CD4-positive, alpha-beta T cell treated with Interferon alpha-2 for 1 hour (primary cell): ENCODE data around the gene KRT82.
"Not testable (repeated sequence)": the region's sequence is repeated elsewhere in the genome, so short reads cannot be mapped to it uniquely, and the experiment has no call there.

ENCODE experiments used
- DNase-seq, 2 donors: peaks; one replicate each; pipeline ENCODE4 v3.0.0-alpha.2; 2020 to 2022

The KRT82 gene

DNA sequence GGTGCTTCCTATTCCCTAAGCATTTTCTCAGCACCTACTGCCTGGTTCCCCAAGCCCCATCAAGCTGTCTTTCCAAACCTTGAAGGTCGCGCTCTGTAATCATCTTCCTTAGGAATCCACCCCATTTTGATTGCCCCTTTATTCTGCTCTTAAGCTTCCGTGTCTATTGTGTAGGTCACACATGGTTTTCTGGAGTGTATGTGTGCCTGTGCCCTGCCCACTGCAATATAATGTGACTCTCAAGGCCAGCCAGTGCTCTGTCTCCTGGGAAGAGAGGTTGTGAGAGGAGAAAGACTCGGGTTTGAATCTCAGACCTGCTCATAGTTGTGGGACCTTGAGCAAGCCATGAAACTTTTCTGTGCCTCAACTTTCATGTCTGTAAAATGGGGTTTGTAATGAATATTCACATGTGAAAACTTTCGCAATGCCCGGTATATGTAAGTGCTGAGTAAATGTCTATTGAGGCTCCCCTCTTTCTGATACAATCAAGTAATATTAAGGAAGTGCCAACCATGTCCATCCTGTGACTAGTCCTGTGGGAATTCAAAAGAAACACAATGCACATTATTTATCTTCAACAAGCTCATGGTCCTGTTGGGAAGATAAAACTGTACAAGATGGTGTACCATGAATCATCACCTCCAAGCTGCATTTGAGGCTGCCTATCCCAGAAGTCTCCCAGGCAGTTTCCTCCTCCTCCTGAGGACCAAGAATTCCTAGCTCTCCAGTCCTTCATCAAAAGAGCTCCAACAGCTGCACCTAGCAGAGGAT is 28.8 kb upstream of the KRT82 start:
- DNase-seq, result no peak

DNA sequence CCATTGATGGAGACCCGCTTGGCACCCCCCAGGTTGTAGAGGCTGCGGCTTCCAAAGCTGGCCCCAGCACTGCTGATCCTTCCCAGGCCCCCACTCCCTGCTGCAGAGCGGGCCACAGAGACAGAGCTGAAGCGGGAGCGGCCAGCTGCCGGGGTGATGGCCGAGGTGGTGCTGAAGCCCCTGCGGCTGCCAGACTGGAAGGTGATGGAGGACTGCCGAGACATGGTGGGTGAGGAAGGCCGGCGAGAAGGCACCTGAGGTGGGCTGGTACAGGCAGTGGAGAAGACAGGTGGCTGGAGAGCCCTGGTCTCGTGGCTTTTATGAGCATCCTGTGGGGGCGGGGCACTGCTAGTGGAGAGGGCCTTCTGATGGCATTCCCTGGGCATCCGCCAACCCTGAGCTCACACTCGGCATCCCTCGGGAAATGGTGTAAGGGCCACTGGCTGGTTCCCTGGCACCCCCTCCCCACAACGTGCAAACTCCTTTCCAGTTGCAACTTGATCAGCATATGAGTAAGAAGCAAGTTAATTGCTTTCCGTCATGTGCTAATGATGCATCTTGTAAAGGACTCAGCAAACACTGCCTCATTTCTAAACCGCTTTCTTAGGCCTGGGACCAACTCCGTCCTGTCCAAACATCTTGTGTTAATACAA is 28.1 kb upstream of the KRT82 start, which contains the start of gene KRT75:
TSS of gene KRT75 (minus strand) at position 291 of the 653 bp plus-strand sequence. CDS start at position 224, 67 bp downstream.
- DNase-seq, result no peak

DNA sequence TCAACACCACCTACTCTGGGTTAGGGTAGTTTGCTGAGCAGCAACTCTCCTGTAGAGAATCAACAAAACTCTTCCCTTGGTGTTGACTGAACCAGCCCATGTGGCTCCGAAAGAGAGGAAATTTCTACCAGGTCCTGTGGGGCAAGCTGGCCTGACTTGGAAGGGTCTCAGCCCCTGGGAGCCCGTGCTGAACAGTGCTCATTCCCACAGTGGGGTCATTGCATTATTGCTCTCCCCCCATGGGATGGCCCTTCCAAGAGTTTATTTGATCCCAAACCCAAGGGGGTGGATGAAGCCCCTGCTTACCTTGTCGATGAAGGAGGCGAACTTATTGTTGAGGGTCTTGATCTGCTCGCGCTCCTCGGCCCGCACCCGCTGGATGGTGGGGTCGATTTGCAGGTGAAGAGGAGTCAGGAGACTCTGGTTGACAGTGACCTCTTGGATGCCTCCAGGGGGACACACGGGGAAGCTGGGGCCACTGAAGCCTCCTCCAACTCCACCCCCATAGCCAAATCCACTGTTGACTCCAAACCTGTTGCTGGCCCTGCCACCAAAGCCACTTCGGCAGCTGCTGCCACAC is 27.5 kb upstream of the KRT82 start:
- DNase-seq, result no peak

DNA sequence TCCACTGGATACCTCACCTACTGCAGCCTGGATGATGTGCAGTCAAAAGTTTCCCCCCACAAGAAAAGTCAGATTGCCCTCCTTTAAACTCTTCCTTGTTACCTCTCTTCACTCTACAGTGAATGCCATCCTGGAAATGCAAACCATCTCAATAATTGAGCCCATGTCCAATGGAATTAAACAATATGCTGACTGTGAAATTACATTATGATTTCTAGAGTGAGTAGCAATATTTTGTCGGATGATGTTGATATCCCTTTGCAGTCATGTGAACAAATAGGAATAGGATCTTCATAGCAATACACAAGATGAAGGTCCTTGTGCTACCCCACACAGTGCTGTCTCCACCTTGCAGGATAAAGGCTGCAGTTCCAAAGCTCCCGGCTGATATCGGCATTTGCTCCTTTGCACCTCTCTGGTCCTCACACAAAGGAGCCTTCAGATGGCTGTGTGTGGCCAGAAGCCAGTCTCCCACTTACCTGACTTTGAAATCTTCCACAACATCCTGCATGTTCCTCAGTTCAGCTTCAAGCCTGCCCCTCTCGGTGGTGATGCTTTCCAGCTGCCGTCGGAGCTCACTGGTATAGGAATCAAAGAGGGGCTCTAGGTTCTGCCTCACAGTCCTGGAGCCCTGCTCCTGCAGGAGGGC is 26.5 kb upstream of the KRT82 start:
- DNase-seq, result no peak

DNA sequence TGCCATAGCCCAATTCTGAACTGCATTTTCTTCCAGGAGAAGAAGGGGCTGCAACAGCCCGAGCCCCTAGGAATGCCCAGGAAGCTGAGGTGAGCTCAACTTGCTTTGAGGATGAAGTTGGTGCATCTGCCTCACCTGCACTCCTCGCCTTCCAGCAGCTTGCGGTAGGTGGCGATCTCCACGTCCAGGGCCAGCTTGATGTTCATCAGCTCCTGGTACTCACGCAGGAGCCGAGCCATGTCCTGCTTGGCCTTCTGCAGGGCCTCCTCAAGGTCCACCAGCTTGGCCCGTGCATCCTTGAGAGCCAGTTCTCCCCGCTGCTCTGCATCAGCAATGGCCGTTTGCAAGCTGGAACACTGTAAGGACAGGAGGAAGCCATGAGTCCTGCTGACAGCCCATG is 22.0 kb upstream of the KRT82 start:
- no peak for DNase-seq

DNA sequence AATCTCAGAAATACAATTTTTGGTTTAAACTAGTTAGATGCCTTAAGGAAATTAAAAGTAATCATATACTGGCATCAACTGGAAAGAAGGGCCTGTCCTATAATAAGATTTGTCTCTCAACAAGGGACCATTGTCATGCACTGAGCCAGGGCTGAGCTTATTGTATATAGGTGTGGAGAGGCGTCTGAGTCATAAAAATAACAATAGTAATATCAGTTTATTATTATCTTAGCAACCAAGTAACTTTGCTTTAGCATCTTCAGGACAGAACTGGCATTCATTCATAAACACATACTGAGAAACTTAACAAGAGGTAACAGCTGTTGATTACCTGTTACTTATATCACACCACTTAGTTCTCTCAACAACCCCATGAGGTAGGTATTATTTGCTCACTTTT is 20.9 kb upstream of the KRT82 start:
- no peak for DNase-seq

DNA sequence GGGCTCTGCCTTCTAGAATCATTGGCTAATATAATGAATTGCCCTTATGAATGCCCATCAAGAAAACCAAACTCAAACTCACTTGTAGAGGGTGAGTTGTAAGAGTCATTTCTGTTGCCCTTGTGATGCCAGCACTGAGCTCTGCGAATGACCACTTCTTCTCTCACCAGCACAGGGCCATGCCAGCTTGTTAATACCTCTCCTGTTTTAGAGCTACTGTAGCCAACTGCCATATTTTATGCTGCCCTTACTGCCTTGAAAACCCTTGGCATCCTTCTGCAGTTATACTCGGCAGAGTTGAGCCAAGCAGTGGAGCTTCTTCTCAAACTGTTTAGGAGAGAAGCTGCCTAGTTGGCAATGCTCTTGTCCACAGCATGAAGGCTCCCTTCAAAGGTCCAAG is 19.9 kb upstream of the KRT82 start:
- DNase-seq, result no peak

DNA sequence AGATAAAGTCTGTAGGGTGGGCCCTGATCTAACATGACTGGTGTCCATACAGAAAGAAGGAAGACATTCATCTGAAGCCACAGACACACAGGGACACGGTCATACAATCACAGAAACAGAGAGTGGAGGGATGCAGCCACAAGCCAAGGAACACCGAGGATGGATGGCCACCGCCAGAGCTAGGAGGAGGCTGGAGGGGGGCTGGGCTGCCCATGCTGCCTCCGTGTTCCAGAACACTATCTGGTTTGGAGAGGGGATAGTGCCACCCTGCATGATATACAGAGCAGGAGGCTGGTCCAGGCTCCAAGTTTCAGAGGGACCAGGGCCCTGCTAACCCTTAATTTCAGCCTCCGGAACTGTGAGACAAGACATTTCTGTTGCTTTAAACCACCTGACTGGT is 19.3 kb upstream of the KRT82 start:
- DNase-seq, result no peak

DNA sequence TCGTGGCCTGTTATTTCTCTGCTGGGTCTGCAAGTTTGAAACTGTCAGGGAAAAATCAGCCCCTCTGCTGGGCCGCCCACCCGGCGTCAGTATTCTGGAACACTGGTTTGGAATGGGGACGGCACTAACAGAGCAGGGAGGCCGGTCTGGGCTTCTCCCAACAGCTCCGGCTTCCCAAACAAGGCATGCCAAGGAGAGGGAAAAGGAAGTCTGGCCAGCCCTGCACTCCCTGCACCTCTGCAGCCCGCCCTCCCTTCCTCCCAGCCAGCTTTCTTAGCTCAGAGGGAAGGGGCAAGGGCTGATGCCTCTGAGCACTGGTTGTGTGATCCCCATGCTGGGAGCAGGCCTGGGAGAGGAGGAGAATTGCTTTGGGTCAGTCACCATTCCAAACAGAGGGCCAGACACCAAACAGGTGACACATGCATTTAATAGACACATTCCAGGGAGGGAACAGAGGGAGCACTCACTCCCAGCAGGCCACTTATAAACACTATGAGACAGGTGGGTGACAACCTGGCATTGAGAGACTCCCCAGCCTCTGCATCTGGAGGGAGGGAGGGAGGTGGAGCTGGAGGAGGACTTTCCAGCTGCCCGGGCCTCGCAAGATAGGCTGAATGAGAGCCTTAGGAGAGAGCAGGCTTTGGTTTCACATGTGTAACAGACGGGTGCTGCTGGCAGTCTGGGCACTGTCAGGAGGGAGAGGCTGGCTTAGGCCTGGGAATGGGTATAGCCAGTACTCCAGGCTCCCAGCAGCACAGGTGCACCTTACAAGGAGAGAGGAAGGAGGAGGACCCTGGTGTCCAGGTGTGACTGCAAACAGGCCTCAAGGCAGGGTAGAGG is 17.7 kb upstream of the KRT82 start:
- no peak for DNase-seq

DNA sequence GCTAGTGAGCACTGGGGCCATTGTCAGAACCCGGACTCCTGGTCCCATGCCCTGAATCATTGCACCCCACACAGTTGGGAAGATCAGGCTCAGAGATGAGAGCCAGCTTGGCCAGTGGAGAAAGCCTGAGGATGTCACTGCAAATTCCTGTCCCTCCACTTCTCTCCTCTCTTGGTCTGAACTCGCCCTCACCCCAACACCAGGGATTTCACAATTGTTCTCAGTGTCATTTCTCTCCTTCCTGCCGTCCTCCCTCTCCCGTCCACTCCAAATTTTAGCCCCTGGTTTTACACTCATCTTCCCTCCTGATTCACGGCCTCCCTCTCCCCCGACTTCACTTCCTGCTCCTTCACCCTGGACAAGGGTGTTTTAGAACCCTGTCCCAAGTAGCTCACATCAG is 16.9 kb upstream of the KRT82 start:
- no peak for DNase-seq

DNA sequence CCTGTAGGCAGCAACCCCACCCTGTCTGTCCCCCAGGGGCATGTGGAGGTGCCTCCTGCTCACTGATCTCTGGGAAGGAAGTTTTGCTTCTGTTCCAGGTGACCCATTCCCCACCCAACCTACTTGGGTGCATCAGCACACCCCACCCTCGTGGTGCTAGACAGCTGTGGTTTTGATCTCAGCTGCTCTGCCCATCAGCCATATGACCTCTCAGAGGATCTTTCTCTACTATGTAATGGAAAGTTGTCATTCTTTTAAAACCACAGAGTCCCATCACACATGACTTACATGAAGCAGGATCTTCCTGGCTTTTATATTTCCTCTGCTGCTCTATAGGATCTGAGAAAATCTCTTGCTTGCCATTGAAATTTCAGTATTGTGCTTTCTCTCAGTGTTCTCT is 13.5 kb upstream of the KRT82 start:
- no peak for DNase-seq

DNA sequence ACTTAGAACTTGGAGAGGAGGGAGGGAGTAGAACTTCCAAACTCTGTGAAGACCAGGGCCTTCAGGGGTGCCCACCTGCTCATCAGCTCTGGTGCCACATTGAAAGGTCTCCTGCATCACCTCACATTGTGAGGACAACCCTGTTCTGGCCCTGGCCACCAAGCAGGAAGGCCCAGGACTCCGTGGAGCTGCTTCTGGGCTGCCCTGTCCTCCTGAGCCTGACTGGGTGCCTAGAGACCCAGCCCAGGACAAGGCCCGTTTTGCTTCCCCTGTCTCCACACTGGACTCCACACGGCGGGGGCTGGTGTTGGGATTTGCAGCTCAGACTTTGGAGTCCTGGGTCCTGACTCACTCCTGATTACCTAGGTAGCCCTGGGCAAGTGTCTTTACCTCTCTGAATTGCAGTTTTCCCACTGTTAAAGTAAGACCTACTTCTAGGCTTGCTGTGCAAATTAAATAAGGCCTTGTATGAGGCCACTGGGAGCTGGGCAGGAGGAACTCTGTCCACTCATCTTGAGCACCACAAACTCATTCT is 12.5 kb upstream of the KRT82 start:
- no peak for DNase-seq

DNA sequence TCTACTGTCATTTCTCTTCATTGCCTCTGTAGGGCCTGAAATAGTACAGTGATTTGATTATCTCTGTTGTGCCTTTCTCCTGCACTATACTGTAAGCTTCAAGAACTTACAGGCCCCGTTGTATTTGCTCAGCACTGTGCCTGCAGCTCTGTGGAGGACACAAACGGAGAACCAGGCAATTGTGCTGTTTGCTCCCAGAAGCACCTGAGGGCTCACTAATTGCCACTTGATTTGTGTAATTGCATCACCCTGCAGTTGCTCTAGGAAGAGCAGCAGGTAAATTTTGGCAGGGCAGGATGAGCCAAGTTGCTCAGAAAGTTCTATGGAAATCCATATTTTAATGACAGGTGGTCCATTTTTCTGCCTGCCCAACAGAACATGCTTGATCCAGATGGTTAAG is 11.6 kb upstream of the KRT82 start:
- DNase-seq, result no peak

DNA sequence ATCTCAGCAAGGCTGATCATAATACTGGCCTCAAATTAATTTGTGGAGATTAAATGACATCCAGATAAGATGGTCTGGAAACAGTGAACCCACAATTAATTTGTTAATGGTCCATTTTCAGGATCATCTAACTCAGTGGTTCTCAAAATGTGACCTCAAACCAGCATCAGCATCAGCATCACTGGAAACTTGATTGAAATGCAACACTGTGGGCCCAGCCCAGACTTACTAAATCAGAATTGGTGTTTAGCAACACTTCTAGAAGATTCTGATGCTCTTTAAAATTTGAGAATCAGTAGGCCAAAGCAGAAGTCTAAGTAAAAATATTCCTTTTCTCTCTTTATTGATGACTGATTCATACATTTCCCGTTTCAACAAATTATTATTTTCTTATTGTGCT is 10.7 kb upstream of the KRT82 start:
- DNase-seq, result no peak

DNA sequence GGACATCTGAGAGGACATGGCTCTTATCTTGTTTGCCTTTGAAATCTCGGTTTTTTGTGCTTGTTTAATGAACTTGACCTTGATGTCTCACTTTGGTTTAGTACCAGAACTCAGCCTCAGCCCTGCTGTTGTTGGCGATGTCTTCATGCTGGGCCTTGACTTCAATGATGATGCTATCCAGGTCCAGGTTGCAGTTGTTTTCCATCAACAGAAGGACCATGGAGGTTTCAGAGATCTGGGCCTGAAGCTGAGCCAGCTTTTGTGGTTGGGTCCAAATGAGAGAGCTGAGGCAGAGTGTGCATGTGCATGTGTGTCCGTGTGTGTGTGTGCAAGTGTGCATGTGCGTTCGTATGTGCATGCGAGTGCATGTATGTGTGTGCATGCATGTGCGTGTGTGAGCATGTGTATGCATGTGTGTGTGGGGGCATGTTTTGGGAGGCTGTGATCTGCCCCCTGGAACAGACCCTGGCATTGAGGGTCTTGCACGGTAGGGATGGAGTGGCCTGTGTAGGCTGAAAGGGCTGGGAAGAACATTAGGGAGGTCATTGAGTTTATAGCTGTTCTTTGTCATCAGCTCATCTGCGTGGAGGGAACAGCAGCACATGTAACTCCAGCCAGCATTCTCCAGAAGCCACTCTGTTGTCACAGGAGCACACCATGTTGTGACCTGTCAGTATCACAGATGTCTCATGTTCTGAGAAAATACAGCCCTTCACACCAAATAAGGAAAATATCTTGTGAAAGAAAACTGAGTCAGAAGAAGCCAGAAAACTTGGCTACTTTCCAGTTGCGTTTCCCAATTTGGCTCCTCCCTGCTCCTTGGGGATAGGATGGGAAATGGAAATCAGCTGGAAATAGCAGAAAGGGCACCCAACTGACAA is 10.0 kb upstream of the KRT82 start:
- no peak for DNase-seq

DNA sequence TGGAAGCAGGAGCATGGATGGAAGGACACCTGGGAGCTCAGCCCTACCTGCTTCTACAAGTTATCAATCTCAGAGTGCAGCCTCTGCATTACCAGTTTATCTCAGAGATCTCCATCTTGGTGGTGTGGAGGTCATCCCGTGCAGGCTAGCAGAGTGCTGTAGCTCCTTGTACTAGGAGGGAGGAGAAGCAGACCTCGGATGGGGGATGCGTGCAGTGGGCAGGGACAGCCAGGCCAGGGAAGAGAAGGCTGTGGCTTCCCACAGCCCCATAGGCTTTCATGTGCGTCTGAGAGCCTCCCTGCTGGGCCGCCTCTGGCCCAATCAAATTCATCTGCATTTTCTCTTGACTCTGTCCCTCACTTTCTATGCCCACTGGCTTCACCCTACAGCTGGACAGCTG is 8.8 kb upstream of the KRT82 start:
- no peak for DNase-seq

DNA sequence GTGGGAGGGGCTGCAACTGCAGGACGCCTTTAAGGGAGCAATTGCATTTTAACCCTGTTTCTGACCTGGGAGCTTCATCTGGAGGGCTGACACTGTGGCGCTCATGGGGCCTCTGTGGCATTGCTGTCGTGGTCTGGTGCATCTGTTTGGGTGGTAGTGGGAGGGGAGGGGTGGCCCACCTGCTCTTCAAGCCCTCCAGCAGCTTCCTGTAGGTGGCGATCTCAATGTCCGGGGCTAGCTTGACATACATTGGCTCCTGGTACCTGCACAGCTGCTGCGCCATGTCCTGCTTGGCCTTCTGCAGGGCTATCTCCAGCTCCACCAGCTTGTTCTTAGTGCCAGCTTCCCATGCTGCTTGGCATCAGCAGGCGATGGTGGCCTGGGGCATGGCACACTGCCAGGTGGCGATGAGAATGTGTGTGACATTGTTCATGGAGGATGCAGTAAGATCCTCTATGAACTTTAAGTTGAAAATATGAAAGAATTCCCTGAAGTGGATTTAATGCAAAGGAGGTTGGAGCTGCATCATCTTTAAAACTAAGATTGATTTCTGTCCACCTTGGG is 7.7 kb upstream of the KRT82 start:
- no peak for DNase-seq

DNA sequence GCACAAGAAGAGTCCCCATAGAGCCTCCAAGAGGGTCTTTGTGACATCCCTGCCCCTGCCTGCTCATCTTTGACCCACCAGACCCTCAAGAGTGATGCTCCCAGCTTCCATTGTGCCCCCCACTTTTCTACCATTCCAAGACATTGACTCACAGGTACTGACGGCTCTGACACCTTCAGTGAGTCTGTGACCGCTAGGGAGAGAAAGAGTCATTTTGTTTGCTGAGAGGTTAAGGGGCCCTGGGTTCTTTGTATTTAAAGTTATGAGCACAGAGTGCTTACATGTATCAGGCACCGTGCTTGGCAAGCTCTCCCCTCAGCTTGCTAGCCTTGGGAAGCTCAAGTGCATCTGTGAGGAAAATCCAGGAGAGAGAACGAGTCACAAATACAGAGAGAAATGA is 7.1 kb upstream of the KRT82 start:
- DNase-seq, result no peak

DNA sequence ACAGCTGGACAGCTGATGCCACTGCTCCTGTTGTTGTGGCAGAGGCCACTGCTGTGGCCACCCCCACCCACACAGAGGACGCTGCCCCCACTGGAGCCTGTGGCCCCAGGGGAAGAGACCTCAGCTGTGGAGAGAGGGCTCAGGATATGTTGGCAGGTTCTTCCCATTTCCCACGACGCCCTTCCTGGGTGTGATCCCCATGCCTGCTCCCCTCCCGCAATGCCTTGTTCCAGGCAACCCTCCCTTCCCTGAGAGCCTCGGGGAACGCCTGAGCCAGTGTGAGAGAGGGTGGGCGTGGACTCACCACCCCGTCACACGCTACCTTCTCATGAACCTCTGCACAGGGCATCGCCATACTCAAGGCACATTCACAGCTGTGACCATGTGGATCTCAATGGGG is 5.7 kb upstream of the KRT82 start:
- no peak for DNase-seq

DNA sequence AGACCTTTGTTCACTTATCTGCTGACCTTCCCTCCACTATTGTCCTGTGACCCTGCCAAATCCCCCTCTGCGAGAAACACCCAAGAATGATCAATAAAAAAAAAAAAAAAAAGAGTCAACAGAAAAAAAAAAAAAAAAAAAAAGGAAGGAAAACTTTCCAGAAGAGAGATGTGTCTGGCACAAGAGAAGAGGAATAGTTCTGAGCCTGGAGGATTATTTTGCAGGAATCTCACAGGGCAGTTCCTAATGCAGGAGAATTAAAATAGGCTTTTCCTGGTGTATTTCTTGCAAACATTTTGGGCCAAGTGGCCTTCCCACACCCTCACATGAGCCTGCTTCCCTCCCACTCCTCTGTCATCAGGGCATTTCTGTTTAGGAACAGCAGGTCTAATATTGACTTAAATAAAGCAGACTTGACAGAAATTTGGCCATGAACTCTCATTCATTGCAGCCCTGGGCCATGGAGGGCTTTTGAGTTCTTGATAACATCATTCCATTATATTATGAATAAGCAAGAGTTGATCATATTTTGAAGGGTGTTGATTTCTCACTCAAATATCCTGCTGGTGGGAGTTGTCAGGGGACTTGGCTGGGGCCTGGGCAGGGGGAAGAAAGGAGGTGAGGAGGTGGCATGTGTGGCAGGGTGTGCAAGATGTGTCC is 4.6 kb upstream of the KRT82 start:
- DNase-seq, result not testable (repeated sequence)

DNA sequence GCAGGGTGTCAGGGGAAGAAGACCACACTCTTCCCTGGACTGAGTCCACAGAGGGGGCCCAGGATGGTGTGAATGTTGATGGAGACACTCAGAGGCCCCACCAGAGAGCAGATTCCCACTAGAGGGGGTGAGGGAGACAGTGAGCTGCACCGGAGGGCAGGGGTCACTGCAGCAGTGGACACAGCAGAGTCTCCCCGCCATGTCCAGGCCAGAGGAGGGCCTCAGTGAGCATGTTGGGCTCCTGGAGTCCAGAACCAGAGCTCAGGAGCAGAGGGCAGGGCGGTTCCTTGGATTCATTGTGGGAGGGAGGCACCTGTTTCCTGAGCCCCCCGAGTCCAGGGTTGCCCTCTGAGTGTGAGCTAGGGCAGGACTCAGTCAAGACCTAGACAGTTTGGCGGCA is 1.8 kb upstream of the KRT82 start:
- no peak for DNase-seq
